Prostate gland (tissue), 2 donors: Measurements from ENCODE around the gene INKA2.

Source experiments
- CTCF ChIP-seq, 4 experiments: fragments of 200-600 bp in 2 of 4; fragments of 450-650 bp in 2 of 4; sonication (generic) in 2 of 4; IDR thresholded peaks; 1 replicate in 3 of 4; 2 replicates in 1 of 4; pipeline ENCODE4 v1.5.1; 2016 to 2019; ENCODE audit warnings: antibody characterized with exemption in 4 of 4, mild to moderate bottlenecking in 2 of 4, moderate library complexity in 2 of 4
- POLR2A ChIP-seq: fragments of 450-650 bp; IDR thresholded peaks from one replicate; pipeline ENCODE4 v1.6.1; 2016; ENCODE audit warnings: antibody characterized with exemption, mild to moderate bottlenecking
- POLR2AphosphoS5 ChIP-seq: sonication (generic); formaldehyde crosslinking; IDR thresholded peaks from one replicate; pipeline ENCODE4 v1.6.1; 2017; ENCODE audit warnings: antibody characterized with exemption

GRCh38 chr1:111723091-111723806, 15.9 kb downstream of the INKA2 start:
- TF ChIP-seq CTCF (IDR thresholded peaks at IDR 0.05) (no peak), POLR2A (no peak), POLR2AphosphoS5 (no peak)
